ENCODE data around the gene PDE3B.
A peak's percentile ranks its signal among the peaks of the same experiment; 100 is the strongest.

PDE3B gene
- 155 to 212 reads per million in 2 donors for total RNA-seq

GRCh38 chr11:14643697-14644225 lies at the start of gene PDE3B:
Gene PDE3B (plus strand): TSS chr11:14643804. CDS start chr11:14644076, 272 bp downstream.
- DNase-seq: peak; percentile 41 to 92 (median 59)

- DNase-seq: peak in 1 of 5 experiments; percentile 37
These were observed 48.3 kb upstream of the PDE3B start for GRCh38 chr11:14595261-14595660.

- DNase-seq: no peak
These were observed 35.9 kb upstream of the PDE3B start for GRCh38 chr11:14607713-14608112.

- DNase-seq: no peak
These were observed 33.7 kb upstream of the PDE3B start for GRCh38 chr11:14609902-14610301.

- peak in 1 of 5 experiments; percentile 36 for DNase-seq
These were observed 31.7 kb upstream of the PDE3B start for GRCh38 chr11:14611939-14612338.

GRCh38 chr11:14612694-14613093 lies 30.9 kb upstream of the PDE3B start:
- no peak for DNase-seq

- no peak for DNase-seq
These were observed 29.4 kb upstream of the PDE3B start for GRCh38 chr11:14614091-14614622.

- no peak for DNase-seq
These were observed 26.2 kb upstream of the PDE3B start for GRCh38 chr11:14617241-14618027.

- DNase-seq: no peak
These were observed 25.5 kb upstream of the PDE3B start for GRCh38 chr11:14618060-14618459.

GRCh38 chr11:14619603-14620531 lies 23.7 kb upstream of the PDE3B start:
- no peak for DNase-seq

- DNase-seq: no peak
These were observed 21.2 kb upstream of the PDE3B start for GRCh38 chr11:14622223-14622954.

- no peak for DNase-seq
These were observed 20.6 kb upstream of the PDE3B start for GRCh38 chr11:14623036-14623435.

GRCh38 chr11:14625586-14626205 lies 17.9 kb upstream of the PDE3B start:
- DNase-seq: no peak

- no peak for DNase-seq
These were observed 17.0 kb upstream of the PDE3B start for GRCh38 chr11:14626650-14627049.

GRCh38 chr11:14633506-14634224 lies 9.9 kb upstream of the PDE3B start:
- peak in 2 of 5 experiments; percentile 15 to 66 for DNase-seq

- DNase-seq: no peak
These were observed 8.8 kb upstream of the PDE3B start for GRCh38 chr11:14634813-14635212.

- DNase-seq: no peak
These were observed 8.1 kb upstream of the PDE3B start for GRCh38 chr11:14635546-14635945.

- peak in 2 of 5 experiments; percentile 23 to 25 for DNase-seq
These were observed 7.5 kb upstream of the PDE3B start for GRCh38 chr11:14636119-14636518.

GRCh38 chr11:14637868-14638409 lies 5.7 kb upstream of the PDE3B start:
- no peak for DNase-seq

GRCh38 chr11:14638561-14638960 lies 5.0 kb upstream of the PDE3B start:
- peak in 1 of 5 experiments; percentile 51 for DNase-seq

GRCh38 chr11:14641801-14642200 lies 1.8 kb upstream of the PDE3B start:
- DNase-seq: no peak
